ENCODE measurements around the gene SMYD4. TPM values are rescaled to one million over a fixed set of nuclear protein-coding genes. Genes with fewer than 3 reads are reported as not detected.
"Not testable (repeated sequence)": the region's sequence is repeated elsewhere in the genome, so short reads cannot be mapped to it uniquely, and the experiment has no call there.

Gene SMYD4
- total RNA-seq, 6 experiments from 2014 or later, result 6.3 to 10.3 (median 8.7) TPM

DNA sequence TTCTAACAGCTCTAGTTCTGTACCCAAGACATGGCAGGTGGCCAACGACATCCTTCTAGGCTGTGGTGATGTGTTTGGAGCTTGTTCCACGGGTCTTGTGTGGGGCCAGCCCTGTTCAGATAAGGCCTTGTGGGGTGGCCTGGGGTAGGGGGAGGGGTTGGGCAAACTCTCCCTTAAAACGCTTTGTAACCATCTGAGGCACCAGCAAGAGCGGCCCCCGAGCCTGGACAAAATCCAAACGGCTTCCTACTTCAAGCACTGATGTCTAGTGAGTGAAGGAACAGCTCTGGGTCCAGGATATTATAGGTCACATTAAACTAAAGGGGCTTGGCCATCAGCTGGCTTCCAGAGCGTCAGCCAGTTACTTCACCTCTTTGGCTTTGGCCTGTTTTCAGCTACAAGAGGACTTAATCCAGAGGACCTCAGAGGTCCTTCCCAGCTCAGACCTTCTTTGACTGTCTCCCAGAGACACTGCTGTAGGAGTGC, 56.0 kb downstream of the SMYD4 start:
- DNase-seq, result no peak
- Mint-ChIP-seq H3K4me1 (ENCODE audit: low read depth) (no peaks in the 10 kb centered on the region; the same call in 1 of the 2 replicates), H3K27me3 (ENCODE audit: insufficient read depth) (0 out of 2 replicates have a peak, but pooled peaks cover 2% of the 10 kb centered on the region), H3K4me3 (no peak overlapping the region), H3K27ac (no peak overlapping the region), H3K36me3 (ENCODE audit: low read depth) (peaks cover 24% of the 10 kb centered on the region), H3K9me3 (no peaks in the 10 kb centered on the region)
- TF ChIP-seq, protein P1, sequence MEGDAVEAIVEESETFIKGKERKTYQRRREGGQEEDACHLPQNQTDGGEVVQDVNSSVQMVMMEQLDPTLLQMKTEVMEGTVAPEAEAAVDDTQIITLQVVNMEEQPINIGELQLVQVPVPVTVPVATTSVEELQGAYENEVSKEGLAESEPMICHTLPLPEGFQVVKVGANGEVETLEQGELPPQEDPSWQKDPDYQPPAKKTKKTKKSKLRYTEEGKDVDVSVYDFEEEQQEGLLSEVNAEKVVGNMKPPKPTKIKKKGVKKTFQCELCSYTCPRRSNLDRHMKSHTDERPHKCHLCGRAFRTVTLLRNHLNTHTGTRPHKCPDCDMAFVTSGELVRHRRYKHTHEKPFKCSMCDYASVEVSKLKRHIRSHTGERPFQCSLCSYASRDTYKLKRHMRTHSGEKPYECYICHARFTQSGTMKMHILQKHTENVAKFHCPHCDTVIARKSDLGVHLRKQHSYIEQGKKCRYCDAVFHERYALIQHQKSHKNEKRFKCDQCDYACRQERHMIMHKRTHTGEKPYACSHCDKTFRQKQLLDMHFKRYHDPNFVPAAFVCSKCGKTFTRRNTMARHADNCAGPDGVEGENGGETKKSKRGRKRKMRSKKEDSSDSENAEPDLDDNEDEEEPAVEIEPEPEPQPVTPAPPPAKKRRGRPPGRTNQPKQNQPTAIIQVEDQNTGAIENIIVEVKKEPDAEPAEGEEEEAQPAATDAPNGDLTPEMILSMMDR (IDR thresholded peaks at IDR 0.05), result no peak

DNA sequence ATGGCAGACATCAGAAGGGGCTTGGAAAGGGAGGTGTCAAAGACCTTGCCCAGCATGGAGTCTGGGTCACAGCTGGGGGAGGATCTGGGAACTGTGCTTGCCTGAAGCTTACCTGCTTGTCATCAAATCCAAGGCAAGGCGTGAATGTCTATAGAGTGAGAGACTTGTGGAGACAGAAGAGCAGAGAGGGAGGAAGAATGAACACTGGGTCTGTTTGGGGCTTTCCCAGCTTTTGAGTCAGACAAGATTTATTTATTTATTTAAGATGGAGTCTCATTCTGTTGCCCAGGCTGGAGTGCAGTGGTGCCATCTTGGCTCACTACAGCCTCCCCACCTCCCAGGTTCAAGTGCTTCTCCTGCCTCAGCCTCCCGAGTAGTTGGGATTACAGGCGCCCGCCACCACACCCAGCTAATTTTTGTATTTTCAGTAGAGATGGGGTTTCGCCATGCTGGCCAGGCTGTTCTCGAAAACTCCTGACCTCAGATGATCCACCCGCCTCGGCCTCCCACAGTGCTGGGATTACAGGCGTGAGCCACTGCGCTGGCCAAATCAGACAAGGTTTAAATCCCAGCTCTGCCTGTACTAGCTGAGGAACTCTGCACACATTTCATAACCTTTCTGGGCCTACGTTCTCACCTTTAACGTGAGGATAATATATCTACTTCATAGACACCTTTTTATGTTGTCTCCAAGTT, 56.6 kb downstream of the SMYD4 start:
- not testable (repeated sequence) for H3K4me3 Mint-ChIP-seq; H3K9me3 Mint-ChIP-seq; DNase-seq; H3K27me3 Mint-ChIP-seq (ENCODE audit: insufficient read depth); H3K4me1 Mint-ChIP-seq (ENCODE audit: low read depth); H3K27ac Mint-ChIP-seq
- H3K36me3 Mint-ChIP-seq (ENCODE audit: low read depth), result peaks cover 24% of the 10 kb centered on the region

DNA sequence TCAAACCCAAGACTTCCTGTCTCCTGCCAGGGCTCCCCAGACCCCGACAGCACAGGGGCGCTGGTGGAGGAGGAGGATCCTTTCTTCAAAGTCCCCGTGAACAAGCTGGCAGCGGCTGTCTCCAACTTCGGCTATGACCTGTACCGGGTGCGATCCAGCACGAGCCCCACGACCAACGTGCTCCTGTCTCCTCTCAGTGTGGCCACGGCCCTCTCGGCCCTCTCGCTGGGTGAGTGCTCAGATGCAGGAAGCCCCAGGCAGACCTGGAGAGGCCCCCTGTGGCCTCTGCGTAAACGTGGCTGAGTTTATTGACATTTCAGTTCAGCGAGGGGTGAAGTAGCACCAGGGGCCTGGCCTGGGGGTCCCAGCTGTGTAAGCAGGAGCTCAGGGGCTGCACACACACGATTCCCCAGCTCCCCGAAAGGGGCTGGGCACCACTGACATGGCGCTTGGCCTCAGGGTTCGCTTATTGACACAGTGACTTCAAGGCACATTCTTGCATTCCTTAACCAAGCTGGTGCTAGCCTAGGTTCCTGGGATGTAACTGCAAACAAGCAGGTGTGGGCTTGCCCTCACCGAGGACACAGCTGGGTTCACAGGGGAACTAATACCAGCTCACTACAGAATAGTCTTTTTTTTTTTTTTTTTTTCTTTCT, 59.8 kb downstream of the SMYD4 start:
- TF ChIP-seq, protein P1 (IDR thresholded peaks at IDR 0.05), result no peak
- no peaks in the 10 kb centered on the region for H3K9me3 Mint-ChIP-seq
- H3K4me1 Mint-ChIP-seq (ENCODE audit: low read depth), result no peaks in the 10 kb centered on the region; the same call in 1 of the 2 replicates
- H3K4me3 Mint-ChIP-seq, result no peak overlapping the region
- peaks cover 2% of the 10 kb centered on the region; the same call in 1 of the 2 replicates for H3K27me3 Mint-ChIP-seq (ENCODE audit: insufficient read depth)
- no peak overlapping the region for H3K27ac Mint-ChIP-seq
- H3K36me3 Mint-ChIP-seq (ENCODE audit: low read depth), result peaks cover 4% of the 10 kb centered on the region; the same call in 1 of the 2 replicates
- no peak for DNase-seq

DNA sequence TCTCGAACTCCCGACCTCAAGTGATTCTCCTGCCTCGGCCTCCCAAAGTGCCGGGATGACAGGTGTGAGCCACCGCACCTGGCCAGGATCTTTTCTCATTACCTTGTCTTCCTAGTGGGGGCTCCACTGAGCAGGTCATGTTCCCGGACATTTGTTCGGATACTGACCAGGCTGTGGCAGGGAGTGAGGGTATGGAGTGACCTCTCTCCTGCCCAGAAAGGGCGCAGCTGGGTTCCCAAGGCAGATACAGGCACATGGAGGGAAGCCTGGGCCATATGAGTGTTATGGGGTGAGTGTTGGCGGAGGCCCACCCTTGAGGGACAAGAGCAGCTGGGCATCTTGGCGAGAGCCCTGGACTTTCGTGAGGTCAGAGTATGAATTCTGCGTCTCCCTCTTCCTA, 62.3 kb downstream of the SMYD4 start:
- H3K4me3 Mint-ChIP-seq, result no peak overlapping the region
- H3K27me3 Mint-ChIP-seq (ENCODE audit: insufficient read depth), result no peaks in the 10 kb centered on the region; the same call in 1 of the 2 replicates
- no peak for DNase-seq
- H3K9me3 Mint-ChIP-seq, result no peaks in the 10 kb centered on the region
- H3K27ac Mint-ChIP-seq, result no peak overlapping the region
- peaks cover 25% of the 10 kb centered on the region for H3K4me1 Mint-ChIP-seq (ENCODE audit: low read depth)
- TF ChIP-seq, protein P1 (IDR thresholded peaks at IDR 0.05), result peak; percentile 43
- H3K36me3 Mint-ChIP-seq (ENCODE audit: low read depth), result peaks cover 5% of the 10 kb centered on the region

DNA sequence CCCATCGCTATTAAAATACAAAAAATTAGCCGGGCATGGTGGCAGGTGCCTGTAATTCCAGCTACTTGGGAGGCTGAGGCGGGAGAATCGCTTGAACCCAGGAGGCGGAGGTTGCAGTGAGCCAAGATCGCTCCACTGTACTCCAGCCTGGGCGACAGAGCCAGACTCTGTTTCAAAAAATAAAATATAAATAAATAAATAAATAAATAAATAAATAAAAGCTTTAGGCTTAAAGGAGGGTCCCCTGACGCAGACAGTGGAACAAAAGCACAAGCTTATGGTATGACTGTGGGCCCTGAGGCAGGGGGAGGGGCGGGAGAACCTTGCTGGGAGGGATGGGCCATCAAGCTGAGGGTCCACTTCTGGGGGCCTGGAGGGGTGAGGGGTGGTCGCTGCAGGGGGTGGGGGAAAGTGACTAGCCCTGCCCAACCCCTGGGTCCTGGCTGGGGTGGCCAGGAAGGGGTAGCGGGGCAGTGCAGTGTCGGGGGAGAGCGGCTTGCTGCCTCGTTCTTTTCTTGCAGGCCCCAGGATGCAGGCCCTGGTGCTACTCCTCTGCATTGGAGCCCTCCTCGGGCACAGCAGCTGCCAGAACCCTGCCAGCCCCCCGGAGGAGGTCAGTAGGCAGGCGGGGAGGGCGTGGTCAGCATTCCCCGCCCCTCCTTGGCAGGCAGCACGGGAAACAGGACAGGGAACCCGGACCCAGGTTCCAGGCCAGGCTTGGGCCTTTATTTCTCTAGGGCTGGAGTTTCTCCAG, 63.1 kb downstream of the SMYD4 start:
- peaks cover 5% of the 10 kb centered on the region for H3K36me3 Mint-ChIP-seq (ENCODE audit: low read depth)
- no peak for DNase-seq
- H3K27ac Mint-ChIP-seq, result no peak overlapping the region
- no peaks in the 10 kb centered on the region for H3K9me3 Mint-ChIP-seq
- H3K27me3 Mint-ChIP-seq (ENCODE audit: insufficient read depth), result no peaks in the 10 kb centered on the region; the same call in 1 of the 2 replicates
- H3K4me1 Mint-ChIP-seq (ENCODE audit: low read depth), result peaks cover 33% of the 10 kb centered on the region
- TF ChIP-seq, protein P1 (IDR thresholded peaks at IDR 0.05), result no peak
- H3K4me3 Mint-ChIP-seq, result no peak overlapping the region

Data from HFFc6 (cell line).